Nephron (organoid): Measurements from ENCODE around the gene CTXN1.
"Not testable (repeated sequence)": the region's sequence is repeated elsewhere in the genome, so short reads cannot be mapped to it uniquely, and the experiment has no call there.

Experiments
- H3K27ac Mint-ChIP-seq, 3 experiments: 2 replicates each; pipeline ENCODE4 v1.8.0; 2020; ENCODE audit warnings: mixed read lengths in 3 of 3, mild to moderate bottlenecking in 2 of 3, moderate library complexity in 1 of 3
- H3K27me3 Mint-ChIP-seq: 2 replicates; pipeline ENCODE4 v1.8.0; 2021; ENCODE audit warnings: low read depth, mild to moderate bottlenecking, moderate library complexity, mixed read lengths
- H3K36me3 Mint-ChIP-seq: 2 replicates; pipeline ENCODE4 v1.8.0; 2020; ENCODE audit warnings: low read depth, mixed read lengths
- H3K4me1 Mint-ChIP-seq: 2 replicates; pipeline ENCODE4 v1.8.0; 2020; ENCODE audit warnings: mixed read lengths
- H3K4me3 Mint-ChIP-seq, 3 experiments: 2 replicates each; pipeline ENCODE4 v1.8.0; 2020; ENCODE audit warnings: mild to moderate bottlenecking in 3 of 3, mixed read lengths in 3 of 3, moderate library complexity in 2 of 3
- H3K9me3 Mint-ChIP-seq: 2 replicates; pipeline ENCODE4 v1.8.0; 2020; ENCODE audit warnings: mixed read lengths
- CTCF ChIP-seq, 3 experiments: fragments of 200-600 bp; sonication (generic); IDR thresholded peaks; one replicate each; pipeline ENCODE4 v1.5.0; 2021; ENCODE audit warnings: antibody characterized with exemption in 3 of 3; ENCODE audit not compliant: unreplicated experiment in 3 of 3

CTXN1 gene

GRCh38 chr19:7921302-7921966 lies 4.5 kb downstream of the CTXN1 start:
- no peaks in the 10 kb centered on the region for H3K36me3 Mint-ChIP-seq
- no peak for TF ChIP-seq CTCF (IDR thresholded peaks at IDR 0.05; ENCODE audit: unreplicated experiment in 3 of 3)
- H3K4me3 Mint-ChIP-seq = peak overlapping the region; percentile 83 to 90 (median 90)

GRCh38 chr19:7920519-7921301 lies 5.2 kb downstream of the CTXN1 start:
- H3K27me3 Mint-ChIP-seq = peaks cover 36% of the 10 kb centered on the region
- H3K4me3 Mint-ChIP-seq = peak overlapping the region; percentile 83 to 90 (median 90)
- no peak for TF ChIP-seq CTCF (IDR thresholded peaks at IDR 0.05; ENCODE audit: unreplicated experiment in 3 of 3)
- peaks cover 20% of the 10 kb centered on the region for H3K4me1 Mint-ChIP-seq
- H3K27ac Mint-ChIP-seq = peak overlapping the region; percentile 89 to 94 (median 92)
- no peaks in the 10 kb centered on the region for H3K36me3 Mint-ChIP-seq
- no peaks in the 10 kb centered on the region for H3K9me3 Mint-ChIP-seq

More at GRCh38 chr19:7921302-7921966, 4.5 kb downstream of the CTXN1 start:
- Mint-ChIP-seq H3K9me3 (no peaks in the 10 kb centered on the region), H3K4me1 (peaks cover 22% of the 10 kb centered on the region), H3K27me3 (peaks cover 31% of the 10 kb centered on the region), H3K27ac (peak overlapping the region; percentile 89 to 94 (median 92))

GRCh38 chr19:7919610-7920518 lies 6.1 kb downstream of the CTXN1 start, which contains the start of gene SNAPC2:
Gene SNAPC2, plus strand, starts transcription at chr19:7920338. Its CDS starts 29 bp downstream, at chr19:7920367.
- peaks cover 44% of the 10 kb centered on the region for H3K27me3 Mint-ChIP-seq
- H3K36me3 Mint-ChIP-seq = no peaks in the 10 kb centered on the region
- peak within 1 kb of the TSS; percentile 89 to 94 (median 93) for H3K27ac Mint-ChIP-seq
- TF ChIP-seq CTCF (IDR thresholded peaks at IDR 0.05; ENCODE audit: unreplicated experiment in 3 of 3) = no peak
- H3K4me3 Mint-ChIP-seq = peak within 1 kb of the TSS; percentile 83 to 90 (median 90)
- H3K9me3 Mint-ChIP-seq = no peaks in the 10 kb centered on the region
- peaks cover 20% of the 10 kb centered on the region for H3K4me1 Mint-ChIP-seq

GRCh38 chr19:7918615-7919421 lies 7.1 kb downstream of the CTXN1 start:
- H3K27ac Mint-ChIP-seq = no peak overlapping the region
- peak overlapping the region; percentile 83 to 90 (median 90) for H3K4me3 Mint-ChIP-seq
- H3K36me3 Mint-ChIP-seq = no peaks in the 10 kb centered on the region
- H3K4me1 Mint-ChIP-seq = peaks cover 20% of the 10 kb centered on the region
- H3K27me3 Mint-ChIP-seq = peaks cover 55% of the 10 kb centered on the region
- no peak for TF ChIP-seq CTCF (IDR thresholded peaks at IDR 0.05; ENCODE audit: unreplicated experiment in 3 of 3)
- H3K9me3 Mint-ChIP-seq = no peaks in the 10 kb centered on the region

GRCh38 chr19:7918062-7918614 lies 7.8 kb downstream of the CTXN1 start:
- Mint-ChIP-seq H3K4me1 (peaks cover 20% of the 10 kb centered on the region), H3K4me3 (peak overlapping the region; percentile 63 to 72 (median 66)), H3K27me3 (peaks cover 59% of the 10 kb centered on the region)
- not testable (repeated sequence) for H3K36me3 Mint-ChIP-seq, H3K27ac Mint-ChIP-seq, H3K9me3 Mint-ChIP-seq
- peak in 2 of 3 experiments; percentile 1 to 7 for TF ChIP-seq CTCF (IDR thresholded peaks at IDR 0.05; ENCODE audit: unreplicated experiment in 3 of 3)
